ENCODE measurements around the gene TNRC6C.

The TNRC6C gene

DNA sequence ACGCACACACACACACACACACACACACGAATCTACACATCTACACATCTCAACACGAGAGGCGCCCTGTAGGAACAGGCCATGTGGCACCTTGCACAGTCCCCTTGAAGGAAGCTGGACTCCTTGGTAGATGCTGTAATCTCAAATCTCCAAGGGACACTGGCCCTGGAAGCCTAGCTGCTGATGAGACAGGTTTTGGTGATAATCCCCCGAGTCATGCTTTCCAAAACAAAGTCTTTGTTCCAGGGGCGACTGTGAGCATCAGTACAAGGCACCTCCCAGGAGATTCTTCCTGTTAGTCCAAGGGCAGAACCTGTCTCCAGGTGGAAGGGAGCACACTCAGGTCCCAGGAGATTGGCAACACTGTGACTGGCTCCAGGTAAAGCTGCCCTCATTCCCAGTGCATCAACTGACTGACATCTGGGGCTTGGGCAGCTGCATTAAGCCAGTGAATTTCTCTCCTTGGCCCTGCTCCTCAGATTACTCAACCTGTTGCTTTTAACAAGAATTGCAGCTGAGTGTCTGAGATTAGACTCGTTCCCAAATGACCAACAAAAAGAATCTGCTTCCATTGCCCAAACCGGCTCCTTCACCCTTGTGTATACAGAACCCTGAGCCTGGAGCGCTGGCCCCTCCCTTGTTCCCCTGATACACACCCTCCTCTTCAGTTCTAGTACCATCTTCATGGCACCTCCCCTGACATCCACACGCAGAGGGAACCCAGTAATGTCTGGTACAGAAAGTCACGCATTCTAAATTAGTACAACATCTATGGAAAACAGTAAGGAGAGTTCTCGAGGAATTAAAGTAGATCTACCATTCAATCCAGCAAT, 13.9 kb upstream of the TNRC6C start:
- H3K4me3 ChIP-seq (ENCODE audit: low read length), result no peak overlapping the region
- TF ChIP-seq ZNF274 (IDR thresholded peaks at IDR 0.05; ENCODE audit: low read depth, low read length), result no peak

DNA sequence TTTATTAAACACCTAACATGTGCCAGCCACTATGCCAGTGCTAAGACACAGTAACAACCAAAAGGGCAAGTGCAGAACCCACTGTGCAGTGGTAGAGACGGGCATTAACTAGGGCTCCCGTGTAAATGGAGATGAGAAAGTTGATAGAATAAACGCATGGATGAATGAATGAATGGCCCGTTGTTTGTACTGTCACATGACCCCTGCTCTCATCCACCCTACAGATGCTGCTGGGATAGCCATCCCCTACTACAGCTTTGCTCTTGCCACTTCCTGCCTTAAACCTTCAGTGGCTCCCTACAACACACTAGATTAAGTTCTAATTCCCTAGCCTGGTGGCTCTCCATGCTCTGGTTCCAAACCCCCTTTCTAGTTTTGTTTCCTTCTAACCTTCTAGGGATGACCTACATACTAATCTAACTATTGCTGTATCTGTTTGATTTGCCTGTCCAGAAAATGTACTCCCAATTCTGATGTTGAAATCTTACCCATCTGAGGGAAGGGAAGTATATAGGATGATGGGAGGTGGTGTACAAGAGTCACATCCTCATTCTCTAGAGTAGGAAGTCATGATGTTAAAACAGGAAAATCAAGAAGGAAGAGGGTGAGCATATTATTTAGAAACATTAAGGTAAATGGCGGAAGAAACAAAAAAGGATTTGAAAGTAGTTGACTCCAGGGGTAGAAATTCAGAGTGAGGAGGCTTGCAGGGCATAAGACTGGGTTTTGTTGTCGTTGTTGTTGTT, 11.4 kb upstream of the TNRC6C start:
- no peak for TF ChIP-seq ZNF274 (IDR thresholded peaks at IDR 0.05; ENCODE audit: low read depth, low read length)

GRCh38 chr17:77948690-77949114, 9.8 kb upstream of the TNRC6C start:
- no peak overlapping the region for H3K4me3 ChIP-seq (ENCODE audit: low read length)
- no peak for TF ChIP-seq ZNF274 (IDR thresholded peaks at IDR 0.05; ENCODE audit: low read depth, low read length)

More for the DNA sequence above, 11.4 kb upstream of the TNRC6C start:
- H3K4me3 ChIP-seq (ENCODE audit: low read length), result no peak overlapping the region

- no peak overlapping the region for H3K4me3 ChIP-seq (ENCODE audit: low read length)
- TF ChIP-seq ZNF274 (IDR thresholded peaks at IDR 0.05; ENCODE audit: low read depth, low read length), result no peak
These were observed 7.4 kb upstream of the TNRC6C start for GRCh38 chr17:77951123-77951522.

- no peak for TF ChIP-seq ZNF274 (IDR thresholded peaks at IDR 0.05; ENCODE audit: low read depth, low read length)
- H3K4me3 ChIP-seq (ENCODE audit: low read length), result no peak overlapping the region
These were observed 6.1 kb upstream of the TNRC6C start for GRCh38 chr17:77952368-77952767.

DNA sequence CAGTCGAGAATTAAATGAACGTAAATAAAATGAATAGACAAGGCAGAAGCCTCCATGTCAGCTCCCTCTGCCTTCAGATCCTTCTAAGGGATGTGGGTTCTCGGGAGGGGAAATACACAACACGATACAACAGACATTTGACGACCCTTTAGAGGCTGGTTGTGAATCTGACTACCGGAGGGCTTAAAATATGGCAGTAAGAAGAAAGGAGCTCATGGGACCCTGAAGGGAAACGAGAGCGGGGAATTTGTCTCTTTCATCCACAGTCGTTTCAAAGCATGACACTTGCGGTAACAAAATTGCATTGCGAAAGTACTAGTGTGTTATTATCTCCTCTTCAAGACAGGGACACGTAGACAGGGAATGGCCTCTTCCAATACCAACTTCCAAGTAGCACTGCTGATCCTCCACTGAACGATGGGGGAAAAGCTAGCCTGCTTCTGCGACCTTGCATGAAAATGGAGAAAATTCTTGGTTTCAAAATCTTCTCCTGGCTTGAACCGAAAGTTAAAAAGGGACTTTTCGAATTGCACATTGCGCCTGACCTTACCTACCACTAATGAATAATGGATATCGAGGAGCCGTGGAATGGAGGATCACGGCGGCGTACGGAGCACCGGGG, 1.2 kb upstream of the TNRC6C start:
- H3K4me3 ChIP-seq (ENCODE audit: low read length), result peak overlapping the region; percentile 78
- TF ChIP-seq ZNF274 (IDR thresholded peaks at IDR 0.05; ENCODE audit: low read depth, low read length), result no peak

- TF ChIP-seq ZNF274 (IDR thresholded peaks at IDR 0.05; ENCODE audit: low read depth, low read length), result no peak
- peak overlapping the region; percentile 50; the same call in 1 of the 2 replicates for H3K4me3 ChIP-seq (ENCODE audit: low read length)
These were observed 218 bp downstream of the TNRC6C start for GRCh38 chr17:77958716-77959125.

- TF ChIP-seq ZNF274 (IDR thresholded peaks at IDR 0.05; ENCODE audit: low read depth, low read length), result no peak
- peak overlapping the region; percentile 80 for H3K4me3 ChIP-seq (ENCODE audit: low read length)
These were observed 823 bp downstream of the TNRC6C start for GRCh38 chr17:77959126-77959925.

- H3K4me3 ChIP-seq (ENCODE audit: low read length), result peak overlapping the region; percentile 80
- TF ChIP-seq ZNF274 (IDR thresholded peaks at IDR 0.05; ENCODE audit: low read depth, low read length), result no peak
These were observed 1.5 kb downstream of the TNRC6C start for GRCh38 chr17:77959926-77960521.

DNA sequence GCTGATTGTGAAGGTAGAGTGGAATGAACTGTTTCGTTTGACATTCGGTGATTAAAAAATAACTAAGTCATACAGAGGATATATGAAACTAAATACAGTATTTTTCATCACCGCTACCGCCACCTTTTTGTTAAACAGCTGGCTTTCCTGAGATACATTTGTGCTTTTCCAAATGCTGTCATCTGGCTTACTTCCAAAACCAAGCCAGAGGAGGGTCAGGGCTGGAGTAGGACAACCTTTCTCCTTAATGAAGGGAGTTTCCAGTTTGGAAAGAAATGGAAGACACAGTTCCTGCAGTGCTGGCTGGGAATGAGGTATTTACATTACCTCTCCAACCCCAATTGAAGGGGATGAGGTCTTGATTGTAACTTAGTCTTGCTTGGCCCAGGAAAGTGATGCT, 3.2 kb downstream of the TNRC6C start:
- H3K4me3 ChIP-seq (ENCODE audit: low read length), result no peak overlapping the region
- TF ChIP-seq ZNF274 (IDR thresholded peaks at IDR 0.05; ENCODE audit: low read depth, low read length), result no peak

- TF ChIP-seq ZNF274 (IDR thresholded peaks at IDR 0.05; ENCODE audit: low read depth, low read length), result no peak
- no peak overlapping the region for H3K4me3 ChIP-seq (ENCODE audit: low read length)
These were observed 3.8 kb downstream of the TNRC6C start for GRCh38 chr17:77962348-77962747.

DNA sequence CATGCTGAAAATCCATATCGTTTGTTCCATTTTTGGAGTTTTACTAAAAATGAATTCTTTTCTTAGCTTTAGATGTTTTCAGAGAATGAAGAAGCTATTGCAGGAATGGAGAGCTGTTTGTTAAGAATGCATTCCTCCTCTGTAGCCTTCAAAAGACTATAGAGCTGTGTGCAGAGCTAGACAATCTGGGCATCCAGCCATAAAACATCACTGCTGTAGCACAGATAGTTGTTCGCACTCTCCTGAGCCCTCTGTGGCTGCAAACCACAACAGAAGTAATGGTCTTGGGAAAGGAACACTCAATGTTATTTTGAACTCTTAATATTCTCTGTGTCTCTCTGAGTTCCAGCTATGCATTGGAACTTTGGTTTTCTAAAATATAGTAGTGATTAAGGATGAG, 4.9 kb downstream of the TNRC6C start:
- TF ChIP-seq ZNF274 (IDR thresholded peaks at IDR 0.05; ENCODE audit: low read depth, low read length), result no peak
- no peak overlapping the region for H3K4me3 ChIP-seq (ENCODE audit: low read length)

GRCh38 chr17:77965352-77965751, 6.8 kb downstream of the TNRC6C start:
- TF ChIP-seq ZNF274 (IDR thresholded peaks at IDR 0.05; ENCODE audit: low read depth, low read length), result no peak
- H3K4me3 ChIP-seq (ENCODE audit: low read length), result no peak overlapping the region
